Iris pigment epithelial cell (primary cell): ENCODE data around the gene ANKRD55.
A peak's percentile ranks its signal among the peaks of the same experiment; 100 is the strongest.
"Not testable (repeated sequence)": the region's sequence is repeated elsewhere in the genome, so short reads cannot be mapped to it uniquely, and the experiment has no call there.

Source experiments
- DNase-seq: peaks from one replicate; pipeline ENCODE4 v3.0.0-alpha.2; 2011; ENCODE audit warnings: low read depth

ANKRD55 gene

DNA sequence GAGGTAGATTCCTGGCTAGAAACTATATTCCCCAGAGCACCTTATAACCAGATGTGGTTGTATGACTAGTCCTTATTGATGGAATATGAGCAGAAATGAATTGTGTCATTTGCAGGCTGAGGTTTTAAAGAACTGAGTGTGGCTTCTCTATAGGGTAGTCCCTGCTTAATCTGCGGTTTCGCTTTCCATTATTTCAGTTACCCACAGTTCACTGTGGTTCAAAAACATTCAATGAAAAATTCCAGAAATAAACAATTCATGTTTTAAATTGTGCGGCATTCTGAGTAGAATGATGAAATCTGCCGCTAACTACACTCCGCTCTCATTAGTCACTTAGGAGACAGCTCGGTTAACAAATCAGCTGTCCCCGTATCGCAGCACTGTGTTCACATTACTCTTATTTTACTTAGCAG, 65.1 kb downstream of the ANKRD55 start:
- DNase-seq, result peak; percentile 93

DNA sequence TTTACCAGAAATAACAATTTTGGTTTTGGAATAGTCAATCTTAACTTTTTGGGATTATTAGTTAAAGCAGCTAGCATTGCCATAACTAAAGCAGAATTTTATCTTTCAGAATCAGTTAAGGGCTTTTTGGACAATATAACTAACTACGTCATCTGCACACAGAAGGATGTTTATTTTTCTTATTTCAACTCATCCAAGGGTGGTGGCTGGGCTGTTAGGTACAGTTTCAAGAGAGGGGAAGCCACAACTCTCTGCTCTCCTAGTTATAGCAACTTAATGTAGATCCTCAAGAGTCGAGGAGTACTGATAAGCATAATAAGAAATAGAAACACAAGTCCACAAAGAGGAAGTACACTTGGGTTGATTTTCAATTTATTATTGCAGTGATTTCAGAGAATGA, 65.6 kb downstream of the ANKRD55 start:
- peak; percentile 75 for DNase-seq

DNA sequence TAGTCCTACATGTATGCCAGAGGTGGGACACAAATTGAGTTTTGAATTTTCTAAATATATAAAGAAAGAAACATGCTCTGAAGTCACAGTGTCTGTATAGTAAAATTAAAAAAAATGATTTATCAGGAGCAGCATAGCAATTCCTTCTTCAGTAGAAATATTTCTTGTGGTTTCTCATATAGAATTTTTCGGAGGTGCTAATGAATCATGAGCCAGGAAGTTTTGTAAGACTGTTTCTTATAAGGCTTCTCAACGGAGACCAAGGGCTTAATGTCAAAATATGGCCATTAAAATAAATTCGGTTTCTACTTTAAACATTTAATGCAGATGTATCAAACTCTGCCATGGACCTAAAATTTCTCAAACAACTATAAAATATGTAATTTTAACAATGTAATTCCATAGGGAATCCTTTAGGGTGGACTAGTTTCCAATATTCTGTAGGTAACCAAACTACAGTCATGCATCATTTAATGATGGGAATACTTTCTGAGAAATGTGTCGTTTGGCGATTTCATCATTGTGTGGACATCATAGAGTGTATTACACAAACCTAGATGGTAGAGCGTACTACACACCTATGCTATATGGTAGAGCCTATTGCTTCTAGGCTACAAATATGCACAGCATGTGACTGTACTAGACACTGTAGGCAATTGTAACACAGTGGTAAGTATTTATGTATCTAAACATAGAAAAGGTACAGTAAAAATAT, 66.3 kb downstream of the ANKRD55 start:
- DNase-seq, result peak; percentile 50

DNA sequence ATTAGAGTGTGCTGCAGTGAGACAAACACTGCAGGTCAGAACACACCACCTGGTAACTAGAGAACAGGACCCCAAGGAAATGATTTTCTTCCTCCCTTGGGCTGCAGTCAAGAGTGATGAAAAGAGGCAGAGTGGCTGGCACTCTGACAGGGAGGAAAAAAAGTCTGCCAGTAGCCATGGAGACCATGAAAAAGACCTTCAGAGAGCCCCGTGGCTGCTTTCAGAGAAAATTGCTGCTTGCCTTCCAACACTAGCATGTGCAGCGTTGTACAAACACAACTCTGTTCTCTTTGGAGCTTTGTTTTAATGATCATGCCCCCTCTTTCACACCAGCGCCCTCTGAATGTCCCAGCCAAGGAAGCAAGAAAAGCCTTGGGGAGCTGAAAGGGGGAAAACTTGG, 68.8 kb downstream of the ANKRD55 start:
- DNase-seq, result no peak

DNA sequence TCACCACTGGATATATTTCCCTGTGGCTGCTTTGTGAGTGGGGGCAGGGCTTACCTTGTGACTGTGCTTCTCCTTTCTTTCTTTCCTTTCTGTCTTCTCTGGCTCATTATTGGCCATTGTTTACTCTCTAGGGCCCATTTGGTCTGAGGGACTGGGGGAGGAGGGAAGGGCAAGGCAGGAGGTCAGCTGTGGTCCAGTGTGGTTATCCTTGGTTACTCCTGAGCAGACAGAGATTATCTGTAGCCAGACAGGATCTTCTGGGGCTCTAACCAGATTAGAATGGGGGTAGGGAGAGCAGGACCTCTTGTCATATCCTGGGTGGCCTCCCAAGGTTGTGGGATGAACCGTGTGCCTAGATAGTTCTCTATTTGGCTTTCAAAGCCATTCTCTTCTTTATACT, 71.2 kb downstream of the ANKRD55 start:
- DNase-seq, result no peak

DNA sequence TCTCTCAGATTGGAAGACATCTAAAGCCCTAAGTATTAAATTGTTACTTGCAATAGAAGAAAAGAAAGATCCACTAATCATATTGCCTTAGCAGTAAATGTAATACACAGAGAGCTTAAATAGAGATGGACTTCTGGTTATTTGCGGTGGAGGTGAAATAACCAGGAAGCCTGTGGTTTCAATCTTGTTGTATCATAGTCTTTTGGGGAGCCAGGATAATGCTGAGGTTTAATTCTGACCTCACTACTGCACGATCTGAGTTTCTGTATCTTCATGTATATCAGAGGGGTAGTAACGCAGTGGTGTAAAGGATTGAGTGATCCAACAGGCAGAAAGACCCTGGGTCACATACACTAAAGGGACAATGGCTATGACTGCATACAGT, 71.7 kb downstream of the ANKRD55 start:
- DNase-seq, result no peak

DNA sequence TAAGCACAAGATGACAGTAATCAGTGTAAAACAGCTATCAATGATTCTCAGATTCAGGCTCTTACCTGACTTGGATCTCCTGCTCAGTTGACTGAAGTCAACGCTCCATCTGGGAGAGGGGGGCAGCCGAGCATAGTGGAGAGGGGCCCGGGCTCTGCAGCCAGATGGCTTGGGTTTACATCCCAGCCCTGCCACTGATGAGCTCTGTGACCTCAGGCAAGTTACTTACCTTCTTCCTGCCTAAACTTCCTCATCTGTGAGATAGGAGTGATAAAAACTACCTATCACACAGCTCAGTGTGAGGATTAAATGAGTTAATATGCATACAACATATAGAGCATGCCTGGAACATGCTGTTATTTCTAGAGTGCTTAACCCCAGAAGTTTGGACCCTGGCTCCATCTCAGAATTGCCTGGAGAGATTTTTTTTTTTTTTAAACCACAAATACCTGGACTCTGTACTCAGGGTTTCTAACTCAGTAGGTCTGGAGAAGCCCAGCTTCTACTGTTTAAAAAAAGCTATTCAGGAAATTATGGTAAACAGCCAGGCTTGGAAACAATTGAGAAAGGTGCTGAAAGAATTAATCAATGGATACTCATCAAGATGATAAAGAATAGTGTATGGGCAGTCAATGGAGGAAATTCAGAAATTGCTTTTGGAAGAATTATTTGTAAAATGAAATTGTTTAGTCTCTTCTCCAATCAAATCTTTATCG, 72.2 kb downstream of the ANKRD55 start:
- DNase-seq, result no peak

DNA sequence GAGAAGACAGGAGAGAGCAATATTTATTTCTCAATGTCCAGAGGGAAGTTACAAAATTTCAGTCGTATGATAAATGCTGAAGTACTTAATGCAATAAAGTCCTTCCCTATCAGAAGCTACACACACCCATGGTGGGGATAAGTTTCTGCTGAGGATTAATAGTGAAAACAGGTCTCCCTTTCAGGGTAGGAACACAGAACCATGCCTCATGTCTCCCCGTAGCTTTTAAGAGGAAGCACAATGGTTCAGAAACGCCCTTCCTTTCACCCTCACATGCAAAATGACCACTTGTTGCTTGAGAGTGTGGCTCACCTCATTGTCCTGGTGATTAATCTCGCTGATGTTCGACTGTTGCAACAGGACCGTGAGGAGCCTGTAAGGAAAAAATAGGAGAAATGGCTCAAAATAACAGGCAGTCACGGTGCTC, 73.6 kb downstream of the ANKRD55 start:
- DNase-seq, result no peak

DNA sequence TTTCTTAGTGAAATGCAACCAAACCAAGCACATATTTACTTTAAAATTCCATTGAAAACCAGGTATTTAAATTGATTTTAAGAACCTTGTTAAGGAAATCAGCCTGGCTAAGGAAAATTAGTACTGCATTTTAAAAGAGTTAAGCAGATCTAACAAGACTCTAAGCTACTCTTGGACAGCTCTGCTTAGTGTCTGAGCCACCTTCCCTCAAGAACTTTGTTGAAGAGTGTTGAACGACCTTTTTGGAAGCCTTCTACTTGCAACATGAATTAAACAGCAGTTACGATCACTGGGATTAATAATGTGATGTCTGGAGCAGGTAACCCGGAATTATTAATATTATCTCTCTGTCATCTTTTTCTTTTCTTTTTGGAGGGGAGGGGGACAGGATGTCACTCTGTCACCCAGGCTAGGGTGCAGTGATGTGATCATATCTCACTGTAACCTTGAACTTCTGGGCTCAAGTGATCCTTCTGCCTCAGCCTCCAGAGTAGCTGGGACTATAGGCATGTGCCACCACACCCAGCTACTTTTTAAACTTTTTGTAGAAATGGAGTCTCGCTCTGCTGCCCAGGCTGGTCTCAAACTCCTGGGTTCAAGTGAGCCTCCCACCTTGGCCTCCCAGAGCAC, 74.7 kb downstream of the ANKRD55 start:
- DNase-seq, result no peak

DNA sequence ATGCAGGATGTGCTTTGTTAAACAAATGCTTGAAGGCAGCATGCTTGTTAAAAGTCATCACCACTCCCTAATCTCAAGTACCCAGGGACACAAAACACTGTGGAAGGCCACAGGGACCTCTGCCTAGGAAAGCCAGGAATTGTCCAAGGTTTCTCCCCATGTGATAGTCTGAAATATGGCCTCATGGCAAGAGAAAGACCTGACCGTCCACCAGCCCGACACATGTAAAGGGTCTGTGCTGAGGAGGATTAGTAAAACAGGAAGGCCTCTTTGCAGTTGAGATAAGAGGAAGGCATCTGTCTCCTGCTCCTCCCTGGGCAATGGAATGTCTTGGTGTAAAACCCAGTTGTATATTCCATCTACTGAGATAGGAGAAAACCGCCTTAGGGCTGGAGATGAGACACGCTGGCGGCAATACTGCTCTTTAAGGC, 75.9 kb downstream of the ANKRD55 start:
- not testable (repeated sequence) for DNase-seq

DNA sequence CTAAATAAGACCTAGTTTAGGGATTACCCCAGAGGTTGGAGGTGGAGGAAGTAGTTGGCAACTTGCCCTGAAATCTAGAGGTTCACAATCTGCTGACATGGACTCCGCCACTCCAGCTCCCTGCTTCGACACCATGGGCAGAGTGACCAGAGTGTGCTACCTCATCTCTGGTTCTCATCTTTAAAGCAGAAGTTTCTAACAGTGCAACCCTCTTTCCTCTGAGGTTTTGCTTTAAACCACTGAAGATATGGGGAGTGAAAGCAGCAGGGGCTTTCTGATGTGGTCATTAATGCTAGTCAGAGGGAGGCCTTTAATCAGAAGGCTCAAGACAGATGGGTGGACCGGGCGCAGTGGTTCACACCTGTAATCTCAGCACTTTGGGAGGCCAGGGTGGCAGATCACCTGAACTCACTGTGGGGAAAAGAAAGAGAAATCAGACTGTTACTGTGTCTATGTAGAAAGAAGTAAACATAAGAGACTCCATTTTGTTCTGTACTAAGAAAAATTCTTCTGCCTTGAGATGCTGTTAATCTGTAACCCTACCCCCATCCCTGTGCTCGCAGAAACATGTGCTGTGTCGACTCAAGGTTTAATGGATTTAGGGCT, 76.4 kb downstream of the ANKRD55 start:
- DNase-seq, result not testable (repeated sequence)

DNA sequence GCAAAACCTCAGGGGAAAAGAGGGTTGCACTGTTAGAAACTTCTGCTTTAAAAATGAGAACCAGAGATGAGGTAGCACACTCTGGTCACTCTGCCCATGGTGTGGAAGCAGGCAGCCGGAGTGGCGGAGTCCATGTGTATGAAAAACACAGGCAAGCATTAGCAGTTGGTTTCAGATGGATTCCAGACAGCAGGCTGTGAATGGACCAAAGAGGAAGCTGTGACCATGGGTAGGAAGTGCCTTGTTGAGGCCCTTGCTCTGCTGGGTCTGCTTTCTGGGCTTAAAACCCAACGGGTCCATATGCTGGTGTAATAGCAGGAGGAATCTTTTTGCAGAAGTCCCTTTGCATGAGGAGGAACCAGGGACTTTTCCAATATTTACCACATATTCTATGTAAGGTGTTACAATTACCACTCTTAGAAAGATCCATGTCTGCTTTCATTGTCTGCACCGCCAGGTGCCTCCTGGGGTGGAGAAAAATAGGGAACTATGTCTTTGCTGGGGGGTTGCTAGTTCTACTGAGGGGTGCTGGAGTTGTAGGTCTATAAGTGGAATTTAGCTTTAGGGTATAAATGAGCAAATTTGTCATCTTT, 77.0 kb downstream of the ANKRD55 start:
- no peak for DNase-seq

DNA sequence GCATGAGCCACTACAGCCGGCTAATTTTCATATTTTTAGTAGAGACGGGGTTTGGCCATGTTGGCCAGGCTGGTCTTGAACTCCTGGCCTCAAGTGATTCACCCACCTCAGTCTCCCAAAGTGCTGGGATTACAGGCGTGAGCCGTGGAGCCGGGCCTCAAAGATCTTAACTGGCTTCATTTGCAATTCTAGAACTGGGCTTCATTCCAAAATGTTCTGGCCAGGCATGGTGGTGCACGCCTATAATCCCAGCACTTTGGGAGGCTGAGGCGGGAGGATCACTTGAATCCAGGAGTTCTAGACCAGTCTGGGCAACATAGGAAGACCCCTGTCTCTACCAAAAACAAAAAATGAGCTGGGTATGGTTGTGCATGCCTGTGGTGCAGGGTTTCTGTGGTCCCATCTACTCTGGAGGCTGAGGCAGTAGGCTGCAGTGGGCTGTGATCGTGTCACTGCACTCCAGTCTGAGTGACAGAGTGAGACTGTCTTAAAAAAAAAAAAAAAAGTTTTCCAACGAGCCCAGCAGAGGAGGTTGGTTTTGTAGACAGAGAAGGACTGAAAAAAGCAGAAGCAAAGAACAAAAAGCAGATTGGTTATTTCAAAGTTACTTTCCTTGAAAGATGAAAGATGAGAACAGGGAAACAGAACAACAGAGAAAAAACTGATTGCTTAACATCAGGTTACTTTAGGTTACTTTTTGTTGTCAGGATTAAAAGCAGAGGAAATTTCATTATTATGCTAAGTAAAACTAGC, 78.2 kb downstream of the ANKRD55 start:
- no peak for DNase-seq

DNA sequence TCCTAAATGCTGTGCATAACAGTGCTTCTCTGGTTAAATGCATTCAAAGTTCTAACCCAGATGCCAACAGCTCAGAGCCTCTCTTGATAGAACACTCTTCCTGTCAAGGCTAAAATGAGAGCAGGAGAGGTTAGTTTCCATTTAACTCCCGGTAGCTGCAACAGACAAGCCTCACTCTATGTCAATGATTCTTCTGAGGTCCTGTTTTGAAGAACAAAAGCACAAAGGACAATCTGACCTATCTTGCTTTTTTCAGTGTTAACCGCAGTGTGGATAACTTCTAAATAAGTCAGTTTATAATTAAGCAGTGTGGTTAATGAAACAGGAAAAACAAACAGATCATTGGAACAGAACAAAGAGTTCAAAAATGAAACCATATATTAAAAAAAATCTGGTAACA, 80.7 kb downstream of the ANKRD55 start:
- no peak for DNase-seq

DNA sequence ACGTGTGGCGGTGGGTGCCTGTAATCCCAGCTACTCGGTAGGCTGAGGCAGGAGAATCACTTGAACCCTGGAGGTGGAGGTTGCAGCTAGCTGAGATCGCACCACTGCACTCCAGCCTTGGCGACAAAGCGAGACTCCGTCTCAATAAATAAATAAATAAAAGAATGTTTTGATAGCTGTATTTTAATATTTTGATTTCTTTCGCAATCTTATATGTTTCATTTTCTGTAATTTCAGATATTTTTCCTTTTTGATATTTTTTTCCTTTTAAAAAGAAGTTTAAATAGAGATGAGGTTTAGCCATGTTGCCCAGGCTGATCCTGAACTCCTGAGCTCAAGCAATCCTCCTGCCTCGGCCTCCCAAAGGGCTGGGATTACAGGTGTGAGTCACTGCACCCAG, 82.4 kb downstream of the ANKRD55 start:
- DNase-seq, result not testable (repeated sequence)

DNA sequence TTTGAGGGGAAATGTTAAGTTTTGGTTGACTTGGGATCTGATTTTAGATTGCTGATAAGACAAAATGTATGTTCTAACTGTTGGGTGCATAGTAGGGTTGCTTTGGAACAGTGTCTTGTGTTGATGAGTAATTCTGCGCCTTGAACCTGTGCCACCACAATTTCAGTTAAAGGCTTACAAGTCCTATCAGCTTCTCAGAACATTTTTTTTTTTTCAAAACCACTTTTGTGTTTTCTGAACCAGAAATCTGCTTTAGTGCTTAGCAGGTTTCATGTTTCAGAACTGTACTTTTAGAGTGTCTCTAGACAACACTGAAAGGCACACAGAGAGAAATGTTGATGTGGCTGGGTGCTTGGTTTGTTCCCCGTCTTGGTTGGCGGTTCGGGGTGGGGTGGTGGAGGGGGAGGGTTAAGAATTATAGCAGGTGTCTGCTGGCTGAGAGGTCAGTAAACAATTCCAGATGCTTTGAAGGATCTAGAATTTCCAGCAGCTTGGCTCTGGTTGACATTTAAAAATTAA, 84.6 kb downstream of the ANKRD55 start:
- DNase-seq, result peak; percentile 38

DNA sequence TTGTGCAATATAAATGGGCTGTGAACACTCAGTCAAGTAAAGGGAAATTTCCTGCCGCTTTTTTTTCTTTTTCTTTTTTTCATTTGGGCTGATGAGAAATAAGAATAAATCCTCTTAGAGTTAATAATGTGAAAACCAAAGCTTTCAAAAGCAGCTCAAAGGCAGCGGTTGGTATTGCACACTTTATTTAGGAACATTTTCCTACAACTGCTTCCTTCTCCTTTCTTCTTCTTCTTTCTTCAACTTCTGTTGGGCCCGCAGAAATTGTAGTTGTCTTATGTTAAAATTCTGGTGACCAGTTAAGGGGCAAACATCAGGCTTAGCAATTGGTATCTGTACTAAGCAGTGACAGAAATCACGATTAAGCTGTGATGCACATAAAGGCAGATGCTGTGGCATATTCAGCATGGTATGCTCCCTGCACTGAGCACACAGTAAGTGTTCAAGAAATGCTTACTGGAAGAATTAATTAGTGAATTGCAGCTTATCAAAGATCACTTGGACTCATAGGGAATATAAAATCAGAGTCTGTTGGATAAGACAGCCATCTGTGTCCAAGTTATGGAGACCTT, 85.4 kb downstream of the ANKRD55 start:
- DNase-seq, result no peak

DNA sequence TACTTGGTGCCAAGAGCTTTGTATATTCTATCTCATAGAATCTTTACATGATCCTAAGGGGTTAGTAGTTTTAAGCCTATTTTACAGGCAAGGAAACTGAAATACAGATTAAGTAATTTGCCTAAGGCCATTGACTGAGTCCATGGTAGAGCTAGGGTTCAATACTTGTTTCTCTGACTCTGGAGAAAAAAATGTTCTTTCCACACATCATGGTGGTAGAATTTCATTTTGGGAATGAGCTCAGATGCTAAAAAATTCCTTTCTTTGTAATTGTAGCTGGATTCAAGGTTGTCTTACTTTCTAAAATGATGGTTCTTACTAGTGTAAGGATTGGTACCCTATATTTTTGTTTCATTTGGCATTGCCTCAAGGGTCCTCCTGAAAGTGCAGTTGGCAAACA, 86.0 kb downstream of the ANKRD55 start:
- no peak for DNase-seq

DNA sequence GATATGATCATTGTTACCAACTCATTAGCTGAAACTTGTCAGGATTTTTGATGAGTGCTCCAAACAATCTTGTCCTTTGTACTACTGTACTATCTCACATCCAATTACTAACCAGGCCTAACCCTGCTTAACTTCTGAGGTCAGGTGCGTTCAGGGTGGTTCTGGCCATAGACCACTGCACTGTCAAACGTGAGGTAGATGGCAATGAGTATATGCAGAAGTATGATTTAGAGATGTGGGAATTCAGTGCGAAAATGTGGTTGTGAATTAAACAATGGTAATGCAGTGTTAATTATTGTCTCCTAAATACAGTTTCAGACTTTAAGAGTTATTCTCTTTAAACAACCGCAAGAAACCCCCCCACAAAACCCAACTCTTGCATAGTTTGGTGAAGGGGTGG, 86.5 kb downstream of the ANKRD55 start:
- no peak for DNase-seq

DNA sequence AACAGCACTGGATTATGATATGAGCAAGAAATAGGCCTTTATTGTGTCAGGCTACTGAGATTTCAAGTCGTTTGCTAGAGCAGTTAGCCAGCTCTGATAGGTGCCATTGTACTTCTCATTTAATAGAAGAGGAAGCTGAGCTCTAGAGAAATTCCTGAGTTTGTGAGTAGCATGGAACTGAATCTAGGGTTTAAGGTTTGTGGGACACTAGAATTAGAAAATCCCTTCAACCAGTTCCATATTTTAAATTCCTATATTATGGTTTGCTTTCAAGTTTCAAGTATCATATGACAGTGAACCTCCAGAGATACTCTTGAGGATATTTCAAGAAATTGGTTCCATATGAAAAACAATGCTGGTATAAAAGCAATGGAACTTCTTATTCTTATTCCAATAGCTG, 87.6 kb downstream of the ANKRD55 start:
- no peak for DNase-seq

DNA sequence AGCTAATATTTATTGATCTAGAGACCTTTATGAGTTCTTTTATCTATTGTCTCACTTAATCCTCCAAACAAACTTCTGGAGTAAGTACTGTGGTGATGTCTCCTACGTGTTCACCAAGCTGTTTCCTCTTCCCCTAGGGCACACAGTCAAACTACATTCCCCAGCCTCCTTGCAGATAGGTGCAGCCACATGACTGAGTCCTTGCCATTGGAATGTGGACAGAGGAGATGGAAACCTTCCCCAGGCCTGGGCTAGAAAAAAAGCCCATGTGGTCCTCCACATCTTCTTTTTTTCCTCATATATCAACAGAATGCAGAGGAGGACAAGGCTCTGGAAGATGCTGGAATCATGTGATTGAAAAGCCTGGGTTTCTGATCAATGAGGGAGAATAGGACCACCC, 88.0 kb downstream of the ANKRD55 start:
- no peak for DNase-seq
